SH-SY5Y (cell line): Measurements from ENCODE around the gene ZSWIM2.

ENCODE experiments used
- GATA2 ChIP-seq: IDR thresholded peaks from 2 replicates; pipeline ENCODE4 v1.6.1; 2011; ENCODE audit warnings: mild to moderate bottlenecking, low read depth, low read length
- GATA3 ChIP-seq: IDR thresholded peaks from 2 replicates; pipeline ENCODE4 v1.6.1; 2011; ENCODE audit warnings: low read depth, mild to moderate bottlenecking, low read length, moderate library complexity

- TF ChIP-seq GATA2 (no peak), GATA3 (no peak)
Measured at GRCh38 chr2:186855216-186855615, 6.2 kb upstream of the ZSWIM2 start.
